GM18508 (cell line): Measurements from ENCODE around the gene MRTFB.

ENCODE experiments used
- ATAC-seq: cut with Tn5 transposase; IDR thresholded peaks from one replicate; pipeline ENCODE4 v1.9.1; 2021; ENCODE audit warnings: moderate number of reproducible peaks; ENCODE audit not compliant: insufficient read depth, unreplicated experiment

The MRTFB gene

DNA sequence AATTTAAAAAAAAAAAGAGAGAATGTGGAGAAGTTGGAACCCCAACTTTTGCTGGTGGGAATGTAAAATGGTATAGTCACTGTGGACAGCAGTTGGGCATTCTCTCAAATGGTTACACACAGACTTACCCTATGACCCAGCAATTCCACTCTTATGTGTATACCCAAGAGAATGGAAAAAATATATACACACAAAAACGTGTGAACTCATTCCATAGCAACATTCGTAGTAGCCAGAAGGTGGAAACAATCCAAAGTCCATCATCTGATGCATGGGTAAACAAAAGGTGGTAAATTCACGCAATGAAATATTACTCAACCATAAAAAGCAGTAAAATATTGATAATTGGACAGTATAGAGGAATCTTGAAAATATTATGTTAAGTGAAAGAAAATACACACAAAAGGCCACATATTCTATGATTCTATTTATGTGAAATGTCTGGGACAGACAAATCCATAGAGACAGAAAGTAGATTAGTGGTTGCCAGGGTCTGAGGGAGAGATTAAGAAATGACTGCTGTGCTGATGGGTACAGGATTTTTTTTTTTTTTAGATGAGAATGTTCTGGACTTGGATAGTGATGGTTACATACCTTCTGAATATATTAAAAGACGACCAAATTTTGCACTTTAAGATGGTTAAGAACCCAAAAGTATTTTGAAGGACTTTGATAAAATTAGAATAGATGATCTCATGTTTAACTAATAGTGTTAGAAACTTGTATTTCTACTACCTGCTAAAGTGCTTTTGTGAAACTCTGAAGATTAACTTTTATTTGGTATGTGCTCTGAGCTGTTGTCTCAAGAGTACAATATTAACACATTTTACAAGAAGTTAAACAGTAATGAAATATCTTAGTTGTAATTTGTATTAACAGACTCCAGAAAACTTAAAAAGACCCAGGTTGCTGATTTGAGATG lies 60.9 kb downstream of the MRTFB start:
- peak; percentile 27 for ATAC-seq

DNA sequence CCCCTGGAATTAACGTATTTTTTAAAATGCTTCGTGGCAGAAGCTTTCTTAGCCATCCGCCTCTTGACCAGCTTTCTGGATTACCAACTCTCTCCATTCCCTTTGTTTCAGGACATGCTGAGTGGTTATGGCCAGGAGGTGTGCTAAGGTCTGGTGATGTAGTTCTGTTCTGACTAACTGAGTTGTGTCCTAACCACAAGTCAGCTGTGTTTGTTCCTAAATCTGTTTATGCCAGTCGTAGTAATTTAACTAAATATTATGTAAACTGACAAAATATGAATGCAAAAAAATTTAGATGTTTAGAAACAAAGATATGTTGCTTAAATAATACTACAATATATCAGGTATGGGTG lies 61.6 kb downstream of the MRTFB start:
- ATAC-seq = peak; percentile 61

DNA sequence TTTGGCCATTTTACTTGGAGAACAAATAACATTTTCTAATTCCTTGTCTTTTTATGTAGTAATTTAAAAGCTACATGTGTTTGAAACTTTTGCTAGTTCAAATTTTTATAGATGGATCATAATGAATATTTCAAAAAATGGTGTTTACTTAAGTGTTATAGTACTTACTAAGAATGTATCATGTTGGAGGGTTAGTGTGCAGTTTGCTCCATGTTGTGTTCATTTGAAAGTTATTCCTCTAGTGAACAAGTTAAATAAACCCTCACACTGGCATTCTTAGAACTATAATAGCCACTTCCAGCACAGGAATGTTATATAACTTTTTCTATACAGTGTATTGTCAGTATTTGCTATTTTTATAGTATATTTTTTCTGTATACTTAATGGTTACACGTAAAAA lies 62.8 kb downstream of the MRTFB start:
- ATAC-seq = no peak

DNA sequence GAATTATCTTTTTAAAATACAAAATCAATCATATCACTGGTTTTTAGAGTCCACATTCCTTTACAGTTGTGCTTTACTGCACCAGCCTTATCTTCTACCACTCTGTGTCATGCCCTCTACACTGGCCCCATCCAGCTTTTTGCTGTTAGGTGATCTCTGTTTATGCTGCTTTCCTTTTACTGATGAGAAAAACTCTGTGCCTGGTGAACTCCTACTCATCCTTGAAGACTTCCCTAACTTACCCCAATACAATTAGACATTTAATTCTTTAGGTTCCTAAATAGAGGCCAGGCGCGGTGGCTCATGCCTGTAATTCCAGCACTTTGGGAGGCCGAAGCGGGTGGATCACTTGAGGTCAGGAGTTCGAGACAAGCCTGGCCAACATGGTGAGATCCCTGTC lies 64.6 kb downstream of the MRTFB start:
- ATAC-seq = no peak

DNA sequence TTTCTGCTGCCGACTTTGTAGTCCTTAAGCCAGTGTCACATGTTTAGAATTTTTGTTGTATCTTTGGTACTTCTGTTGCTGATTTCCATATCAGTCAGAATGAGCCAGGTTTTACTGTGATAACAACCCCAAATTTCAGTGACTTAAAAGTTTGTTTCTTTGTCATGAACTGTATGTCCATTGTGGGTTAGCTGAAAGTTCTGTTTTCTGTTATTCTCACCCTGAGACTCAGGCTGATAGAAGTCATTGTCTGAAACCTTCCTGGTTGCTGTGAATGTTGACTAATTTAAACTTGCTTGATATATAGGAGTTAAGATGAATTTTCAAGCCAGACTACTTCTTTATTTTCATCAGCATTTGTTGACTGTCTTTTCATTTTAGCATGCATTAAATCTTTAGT lies 68.8 kb downstream of the MRTFB start:
- ATAC-seq = no peak

DNA sequence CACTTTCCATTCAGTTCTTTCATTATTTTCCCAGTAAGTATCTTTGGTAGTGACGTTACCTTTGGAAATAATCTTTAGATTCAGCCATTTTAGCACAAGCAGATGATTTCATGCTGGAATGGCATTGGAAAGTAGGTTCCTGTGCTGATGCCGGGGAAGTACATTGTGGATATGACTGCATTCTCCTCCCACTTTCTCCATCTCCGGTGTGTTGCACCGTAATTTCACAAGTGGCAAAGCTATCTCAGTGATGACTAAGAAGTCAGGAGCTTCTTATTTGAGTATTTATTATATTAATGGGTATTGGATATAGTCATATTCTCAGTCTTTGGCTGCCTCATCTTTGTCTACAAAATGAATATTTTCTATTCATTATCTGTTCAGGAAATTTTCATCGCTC lies 69.8 kb downstream of the MRTFB start:
- ATAC-seq = no peak

DNA sequence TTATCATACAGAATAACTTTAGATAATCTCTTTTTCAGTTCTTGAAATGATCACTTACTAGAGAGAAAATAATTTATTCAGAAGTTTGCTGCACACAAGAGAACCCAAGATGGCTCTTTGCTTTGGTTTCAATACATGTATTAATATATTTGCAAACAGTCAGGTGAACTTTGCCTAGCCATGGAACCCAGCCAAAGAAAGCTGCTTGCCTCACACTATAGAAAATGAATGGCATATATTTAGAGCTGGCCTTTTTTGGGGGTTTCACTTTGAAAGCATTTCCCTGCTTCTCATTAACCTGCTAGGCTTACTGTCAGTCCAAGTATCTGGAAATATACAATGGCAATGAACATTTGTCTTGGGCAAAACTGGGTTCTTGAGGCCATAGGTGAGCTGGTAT lies 75.3 kb downstream of the MRTFB start:
- no peak for ATAC-seq

DNA sequence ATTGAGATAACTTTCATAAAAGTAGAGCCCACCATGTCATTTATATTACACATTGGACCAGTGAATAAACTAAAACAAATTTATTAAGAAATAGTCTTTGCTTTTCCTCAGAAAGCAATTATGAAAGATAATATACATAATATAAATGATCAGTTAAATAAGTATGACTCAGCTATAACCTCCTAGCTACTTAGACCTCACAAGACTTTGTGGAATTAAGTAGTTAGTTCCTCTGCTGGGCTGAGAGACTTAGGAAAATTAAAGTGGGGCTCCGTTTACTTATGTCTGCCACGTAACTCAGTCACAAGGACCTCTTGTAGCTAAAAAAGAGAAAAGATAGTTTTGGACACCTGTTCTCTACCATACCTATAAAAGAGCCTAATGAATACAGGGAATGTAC lies 76.9 kb downstream of the MRTFB start:
- no peak for ATAC-seq

DNA sequence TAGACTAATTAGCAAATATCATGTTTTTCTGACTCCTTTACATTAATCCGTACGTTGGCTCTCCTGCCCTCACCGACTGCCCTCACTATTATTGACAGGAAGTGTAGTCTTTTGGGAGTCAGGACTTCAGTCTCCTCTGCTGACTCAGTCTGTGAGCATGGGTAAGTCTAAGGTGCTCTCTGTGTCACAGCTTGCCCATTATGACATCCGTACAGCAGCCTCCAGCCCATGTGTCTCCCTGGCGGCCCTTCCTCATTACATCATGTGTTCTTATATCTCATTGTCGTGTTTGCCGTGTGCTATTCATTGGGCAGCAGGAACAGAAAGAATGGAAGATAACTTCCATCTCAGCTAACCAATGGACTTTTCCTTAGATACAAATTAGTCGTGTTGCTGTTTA lies 77.5 kb downstream of the MRTFB start:
- ATAC-seq = no peak

DNA sequence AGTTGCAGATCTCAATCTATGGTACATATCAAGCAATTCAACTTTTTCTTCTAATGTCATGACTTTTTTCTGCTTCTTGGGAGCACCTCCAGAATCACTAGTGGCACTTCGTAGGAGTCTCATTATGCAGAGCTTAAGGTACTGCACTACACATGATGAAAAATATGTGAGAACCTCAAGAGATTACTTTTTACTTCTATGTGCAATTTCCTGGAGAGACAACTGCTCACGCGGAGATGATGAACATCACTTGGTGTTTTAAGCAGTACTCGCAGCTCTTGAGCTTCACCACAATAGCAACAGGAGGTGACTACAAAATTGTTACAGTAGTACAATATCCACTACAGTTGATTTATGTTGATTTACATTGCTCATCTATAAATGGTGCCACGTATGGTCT lies 79.7 kb downstream of the MRTFB start:
- no peak for ATAC-seq

DNA sequence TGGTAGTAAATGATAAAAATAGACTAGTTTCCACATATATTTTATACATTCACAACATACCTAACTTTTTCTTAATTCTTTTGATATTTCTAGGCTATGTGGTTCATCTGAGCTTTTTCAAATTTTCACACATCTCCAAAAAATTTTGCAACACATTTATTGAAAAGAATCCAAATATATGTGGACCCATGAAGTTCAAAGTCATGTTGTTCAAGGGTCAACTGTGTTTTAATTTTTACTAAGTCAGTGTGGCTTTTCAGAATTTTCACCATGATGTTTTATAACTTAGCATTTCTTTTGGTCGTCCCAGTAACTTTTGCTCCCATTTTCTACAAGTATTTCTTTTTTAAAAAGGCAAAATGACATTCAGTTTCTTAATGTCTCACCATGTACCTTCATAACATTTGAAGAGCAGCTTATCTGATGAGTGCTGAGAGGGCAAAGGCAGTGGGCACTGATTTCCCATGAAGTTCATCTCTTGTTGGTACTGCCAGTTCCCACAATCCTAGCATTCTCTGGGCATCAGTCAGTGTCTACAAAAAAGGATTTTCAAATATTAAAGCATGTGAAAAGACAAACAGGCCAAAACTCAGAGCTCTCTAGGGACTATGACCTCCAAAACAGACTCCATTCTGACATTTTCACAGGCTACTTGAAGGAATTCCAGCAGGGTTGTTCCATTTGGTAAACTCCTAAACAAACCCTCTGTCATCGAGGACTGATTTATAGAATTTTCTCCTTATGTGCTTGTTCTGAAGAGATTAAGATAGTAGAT lies 80.3 kb downstream of the MRTFB start:
- ATAC-seq = no peak

DNA sequence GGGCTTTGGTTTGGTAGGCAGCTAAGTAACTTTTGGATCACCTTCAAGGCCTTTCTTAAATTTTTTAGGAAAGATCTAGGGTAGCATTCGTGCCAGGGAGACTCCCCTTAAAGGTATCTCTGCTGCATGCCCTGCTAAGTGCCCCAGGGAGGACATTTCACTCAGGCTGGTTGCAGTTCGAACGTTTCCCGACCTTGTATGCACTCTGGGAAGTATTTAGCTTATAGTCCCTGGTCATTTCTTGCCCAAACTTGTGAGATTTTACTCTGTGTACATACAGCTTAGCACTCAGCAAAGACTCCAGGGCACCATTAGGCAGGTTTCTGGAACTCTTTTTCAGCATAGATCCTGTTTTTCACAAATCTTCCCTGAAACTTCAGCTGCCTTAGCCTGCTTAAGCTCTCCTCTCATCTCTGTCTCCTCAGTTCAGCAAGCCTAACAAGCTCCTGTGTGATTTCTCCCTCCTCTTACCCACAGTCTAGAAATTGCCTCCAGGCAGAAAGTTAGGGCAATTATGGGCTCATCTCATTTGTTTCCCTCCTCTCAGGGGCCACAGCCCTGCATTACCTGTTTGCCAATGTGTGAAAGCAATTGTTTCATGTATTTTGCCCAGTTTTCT lies 84.6 kb downstream of the MRTFB start:
- no peak for ATAC-seq

DNA sequence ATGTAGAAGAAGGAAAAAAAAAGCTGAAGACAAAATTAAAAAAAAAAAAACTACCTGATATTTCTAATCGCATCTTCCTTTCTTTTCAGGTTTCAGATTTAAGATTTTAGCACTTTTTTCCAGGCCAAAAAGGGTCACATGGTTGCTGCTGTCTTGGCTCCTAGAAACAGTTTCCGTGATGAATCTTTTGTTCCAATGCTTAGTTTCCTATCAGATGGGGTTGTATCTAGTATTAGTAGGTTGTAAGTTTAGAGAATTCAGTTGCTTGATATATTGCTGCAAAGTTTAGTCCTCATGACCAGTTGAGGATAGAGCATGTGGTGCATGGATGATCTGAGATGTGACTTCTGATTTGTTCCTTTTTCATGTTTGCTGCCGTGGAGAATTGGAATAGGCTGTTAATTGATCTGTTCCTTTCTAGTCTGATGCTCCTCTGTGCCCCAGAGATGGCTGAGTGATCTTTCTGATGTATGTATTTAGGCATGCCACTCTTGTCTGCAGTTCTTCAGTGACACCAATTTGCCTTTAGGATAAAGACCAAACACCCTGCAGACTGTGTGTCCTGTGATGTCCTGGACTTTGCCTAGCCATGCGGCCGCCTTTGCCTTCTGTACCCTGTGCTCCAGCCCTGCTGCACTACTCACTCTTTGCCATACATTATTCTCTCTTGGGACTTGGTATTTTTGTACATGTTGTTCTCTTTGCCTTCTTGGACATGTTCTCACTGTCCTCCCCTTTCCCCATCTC lies 94.0 kb downstream of the MRTFB start:
- ATAC-seq = no peak

DNA sequence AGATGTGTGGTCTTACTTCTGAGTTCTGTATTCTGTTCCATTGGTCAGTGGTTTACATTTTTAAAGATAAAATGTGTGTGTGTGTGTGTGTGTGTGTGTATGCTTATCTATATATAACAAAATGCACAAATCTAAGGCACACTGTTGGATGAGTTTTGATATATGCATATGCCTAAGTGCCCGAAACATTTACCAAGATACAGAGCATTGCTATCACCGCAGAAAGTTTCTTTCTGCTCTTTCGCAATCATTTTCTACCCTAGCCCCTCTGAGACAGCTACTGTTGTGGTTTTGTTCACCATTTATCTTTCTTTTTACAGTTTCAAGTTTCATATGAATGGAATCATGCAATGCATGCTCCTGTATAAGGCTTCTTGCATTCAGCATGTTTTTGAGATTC lies 97.0 kb downstream of the MRTFB start:
- ATAC-seq = no peak

DNA sequence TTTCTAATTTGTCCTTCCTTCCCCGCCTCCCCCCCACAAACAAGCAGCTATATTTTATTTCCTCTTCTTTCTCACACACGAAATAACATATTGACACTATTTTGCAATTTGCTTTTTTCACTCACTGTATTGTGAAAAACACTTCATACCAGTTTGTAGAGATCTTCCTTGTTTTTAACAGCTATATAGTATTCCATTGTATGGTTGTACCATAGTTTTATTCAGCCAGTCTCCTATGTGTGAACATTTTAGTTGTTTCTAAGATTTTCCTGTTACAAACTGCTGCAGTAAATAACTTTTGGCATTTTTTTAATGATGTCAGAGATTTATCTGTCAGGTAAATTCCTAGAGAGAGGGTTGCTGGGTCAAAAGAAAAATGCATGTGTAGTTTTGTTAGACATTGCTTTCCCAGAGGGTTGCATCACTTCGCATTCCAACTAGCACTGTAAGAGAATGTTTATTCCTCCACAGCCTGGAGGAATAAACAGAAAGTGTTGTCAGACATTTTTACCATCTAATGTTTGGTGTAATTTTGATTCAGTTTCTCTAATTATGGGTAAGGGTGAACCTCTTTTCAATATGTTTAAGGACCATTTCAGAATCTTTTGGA lies 101.2 kb downstream of the MRTFB start:
- ATAC-seq = no peak

DNA sequence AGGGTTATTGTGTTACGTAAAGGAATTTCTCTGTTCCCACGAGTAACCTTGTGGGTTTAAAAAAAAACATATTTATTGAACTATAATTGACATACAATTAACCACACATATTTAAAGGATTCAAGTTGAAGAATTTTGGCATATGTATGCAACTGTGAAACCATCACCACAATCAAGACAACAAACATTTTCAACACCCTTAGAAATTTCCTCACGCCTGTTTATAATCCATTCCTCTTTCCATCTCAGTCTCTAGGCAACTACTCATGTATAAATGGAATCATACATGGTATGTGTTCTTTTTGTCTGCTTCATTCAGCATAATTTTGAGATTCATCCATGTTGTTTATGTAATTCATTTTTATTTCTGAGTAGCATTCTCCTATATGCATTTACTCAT lies 104.0 kb downstream of the MRTFB start:
- ATAC-seq = no peak

DNA sequence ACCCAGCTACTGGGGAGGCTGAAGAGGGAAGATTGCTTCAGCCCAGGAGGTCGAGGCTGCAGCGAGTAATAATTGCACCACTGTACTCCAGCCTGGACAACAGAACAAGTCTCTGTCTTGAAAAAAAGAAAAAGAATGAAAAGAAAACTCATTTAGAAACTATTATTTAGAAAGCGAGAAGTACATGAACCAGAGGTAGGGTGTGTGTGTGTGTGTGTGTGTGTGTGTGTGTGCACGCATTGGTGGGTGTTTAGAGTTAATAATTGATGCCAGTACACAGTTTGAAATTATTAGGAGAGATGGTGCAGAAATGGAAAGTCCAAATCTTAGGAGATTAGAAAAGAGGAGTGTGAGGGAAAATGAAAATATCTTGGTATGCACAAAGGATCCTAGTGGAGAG lies 106.6 kb downstream of the MRTFB start:
- ATAC-seq = no peak

DNA sequence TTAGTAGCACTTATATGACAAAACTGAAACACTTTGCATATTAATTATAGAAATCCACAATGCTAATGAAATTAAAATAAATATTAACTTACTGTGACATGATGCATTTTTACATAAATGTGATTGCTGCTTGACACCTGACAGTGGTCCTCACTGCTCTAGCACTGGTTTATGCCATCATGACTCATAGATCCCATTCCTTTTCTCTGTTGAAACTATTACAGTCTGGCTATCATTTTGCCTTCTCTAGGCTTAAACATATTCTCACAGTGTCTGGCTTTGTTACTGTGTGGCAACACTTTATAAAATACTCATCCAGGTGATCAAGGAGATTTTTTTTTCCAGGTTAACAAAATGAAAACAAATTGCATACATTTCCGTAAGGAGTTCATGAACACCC lies 108.0 kb downstream of the MRTFB start:
- no peak for ATAC-seq

DNA sequence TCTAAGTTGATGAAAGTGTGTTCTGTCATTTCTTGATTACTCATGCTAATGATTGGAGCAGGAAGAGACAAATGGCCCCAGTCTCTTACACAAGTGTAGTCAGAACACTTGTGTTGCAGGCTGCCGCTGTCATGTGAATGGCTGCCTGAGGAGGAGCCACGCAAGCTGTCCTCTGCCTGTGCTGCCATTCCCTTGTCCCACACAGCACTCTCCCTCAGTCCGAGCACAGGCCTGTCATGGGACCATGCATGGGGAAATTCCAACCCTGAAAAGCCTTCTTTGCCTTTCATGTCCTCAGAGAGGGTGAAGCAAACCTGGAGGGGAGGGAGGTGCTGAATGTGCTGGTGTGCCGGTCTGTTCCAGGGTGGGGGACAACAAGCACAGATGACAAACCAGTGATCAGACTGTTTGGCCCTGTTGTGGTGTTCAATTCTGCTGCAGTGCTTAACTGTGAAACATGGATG lies 109.4 kb downstream of the MRTFB start:
- ATAC-seq = no peak

DNA sequence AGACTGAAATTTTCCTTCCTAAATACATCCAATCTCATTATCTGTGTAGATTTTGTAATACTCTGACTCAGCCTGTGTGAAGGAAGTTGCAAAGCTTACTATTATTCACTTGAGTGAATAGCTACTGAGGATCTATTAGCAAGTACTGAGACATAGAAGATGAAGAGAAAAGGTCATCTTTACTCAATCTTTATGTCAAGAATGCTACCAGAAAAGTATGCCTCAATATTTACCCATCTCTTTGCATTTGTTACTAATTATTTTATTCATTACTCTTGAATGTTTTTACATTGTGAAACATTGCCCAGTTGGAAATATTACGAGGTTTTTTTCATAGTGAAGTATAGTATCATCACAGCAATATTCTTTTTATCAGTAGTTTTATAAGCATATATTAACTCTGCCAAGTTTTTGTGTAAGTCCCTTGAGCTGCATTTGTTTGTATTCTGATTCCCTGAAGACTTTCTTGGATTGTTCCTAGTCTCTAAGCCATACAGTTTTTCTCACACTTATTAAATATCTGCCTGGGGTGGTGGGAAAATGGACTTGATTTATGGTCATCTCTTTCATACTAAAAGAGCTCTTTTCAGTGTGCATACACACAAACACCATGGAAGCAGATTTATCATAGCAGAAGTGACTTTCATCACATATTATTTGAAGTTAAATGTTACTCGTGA lies 110.4 kb downstream of the MRTFB start:
- no peak for ATAC-seq
